ENCODE data around the gene RASL11A.

GRCh38 chr13:27236478-27236877, 34.2 kb upstream of the RASL11A start:
- TF ChIP-seq, protein P1, sequence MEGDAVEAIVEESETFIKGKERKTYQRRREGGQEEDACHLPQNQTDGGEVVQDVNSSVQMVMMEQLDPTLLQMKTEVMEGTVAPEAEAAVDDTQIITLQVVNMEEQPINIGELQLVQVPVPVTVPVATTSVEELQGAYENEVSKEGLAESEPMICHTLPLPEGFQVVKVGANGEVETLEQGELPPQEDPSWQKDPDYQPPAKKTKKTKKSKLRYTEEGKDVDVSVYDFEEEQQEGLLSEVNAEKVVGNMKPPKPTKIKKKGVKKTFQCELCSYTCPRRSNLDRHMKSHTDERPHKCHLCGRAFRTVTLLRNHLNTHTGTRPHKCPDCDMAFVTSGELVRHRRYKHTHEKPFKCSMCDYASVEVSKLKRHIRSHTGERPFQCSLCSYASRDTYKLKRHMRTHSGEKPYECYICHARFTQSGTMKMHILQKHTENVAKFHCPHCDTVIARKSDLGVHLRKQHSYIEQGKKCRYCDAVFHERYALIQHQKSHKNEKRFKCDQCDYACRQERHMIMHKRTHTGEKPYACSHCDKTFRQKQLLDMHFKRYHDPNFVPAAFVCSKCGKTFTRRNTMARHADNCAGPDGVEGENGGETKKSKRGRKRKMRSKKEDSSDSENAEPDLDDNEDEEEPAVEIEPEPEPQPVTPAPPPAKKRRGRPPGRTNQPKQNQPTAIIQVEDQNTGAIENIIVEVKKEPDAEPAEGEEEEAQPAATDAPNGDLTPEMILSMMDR (IDR thresholded peaks at IDR 0.05): no peak
- TF ChIP-seq POLR2A (IDR thresholded peaks at IDR 0.05): no peak

Data from adrenal gland (tissue), 5 donors.